ENCODE results near the gene DNAH11. TPM values are rescaled to one million over a fixed set of nuclear protein-coding genes. Genes with fewer than 3 reads are reported as not detected.
"Not testable (repeated sequence)": the region's sequence is repeated elsewhere in the genome, so short reads cannot be mapped to it uniquely, and the experiment has no call there.

The DNAH11 gene
- total and polyA plus RNA-seq, 2 of the 13 experiments (the other 11 are each of a cell fraction or from before 2014, with no cell fraction given), result not detected

GRCh38 chr7:21526448-21526847 is 16.4 kb upstream of the DNAH11 start:
- no peaks in the 10 kb centered on the region for H3K79me2 ChIP-seq (ENCODE audit: insufficient read depth, low read length)
- WGBS (ENCODE audit: low lambda C conversion rate), result 0% methylated on average over 1 of the region's 3 CpGs
- H3K4me1 ChIP-seq (ENCODE audit: insufficient read depth, low read length), result no peaks in the 10 kb centered on the region
- no peaks in the 10 kb centered on the region for H3K36me3 ChIP-seq (replicated peaks in 1 of 2; ENCODE audit: control insufficient read depth in 1 of 2, insufficient read depth in 2 of 2, low read length in 2 of 2)
- H2AFZ ChIP-seq (ENCODE audit: low read length), result no peak overlapping the region
- BruUV-seq (replicated peaks), result no TSS peak
- ChIA-PET POLR2A (no interaction called here), CTCF (ENCODE audit: low intra/inter-chr PET ratio, low total read pairs) (no interaction called here)
- no peaks in the 10 kb centered on the region for H3K27me3 ChIP-seq (ENCODE audit: control insufficient read depth in 1 of 2, insufficient read depth in 2 of 2, low read length in 2 of 2)
- H3K4me3 ChIP-seq (replicated peaks in 1 of 3; ENCODE audit: insufficient read depth in 1 of 3, low read depth in 2 of 3, low read length in 3 of 3), result no peak overlapping the region
- no peak overlapping the region for H3K9ac ChIP-seq (ENCODE audit: insufficient read depth, low read depth, low read length)
- TF ChIP-seq ZNF773 (CRISPR knock-in tag; IDR thresholded peaks at IDR 0.05; ENCODE audit: borderline replicate concordance) (no peak), ZNF567 (CRISPR knock-in tag; IDR thresholded peaks at IDR 0.05; ENCODE audit: borderline replicate concordance) (no peak), EEA1 (CRISPR knock-in tag; IDR thresholded peaks at IDR 0.05; ENCODE audit: borderline replicate concordance) (no peak), SP140L (CRISPR knock-in tag; IDR thresholded peaks at IDR 0.05; ENCODE audit: borderline replicate concordance) (no peak), FOXA1 (IDR thresholded peaks at IDR 0.05) (no peak), FOXA1 (CRISPR knock-in tag; IDR thresholded peaks at IDR 0.05) (no peak), ZC3H4 (CRISPR knock-in tag; IDR thresholded peaks at IDR 0.05; ENCODE audit: borderline replicate concordance) (no peak), MXD3 (CRISPR knock-in tag; IDR thresholded peaks at IDR 0.05) (no peak), ZNF383 (CRISPR knock-in tag; IDR thresholded peaks at IDR 0.05; ENCODE audit: borderline replicate concordance) (no peak)
- TF ChIP-seq, protein P1, sequence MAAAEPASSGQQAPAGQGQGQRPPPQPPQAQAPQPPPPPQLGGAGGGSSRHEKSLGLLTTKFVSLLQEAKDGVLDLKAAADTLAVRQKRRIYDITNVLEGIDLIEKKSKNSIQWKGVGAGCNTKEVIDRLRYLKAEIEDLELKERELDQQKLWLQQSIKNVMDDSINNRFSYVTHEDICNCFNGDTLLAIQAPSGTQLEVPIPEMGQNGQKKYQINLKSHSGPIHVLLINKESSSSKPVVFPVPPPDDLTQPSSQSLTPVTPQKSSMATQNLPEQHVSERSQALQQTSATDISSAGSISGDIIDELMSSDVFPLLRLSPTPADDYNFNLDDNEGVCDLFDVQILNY (CRISPR knock-in tag; conservative IDR thresholded peaks at IDR 0.05), result no peak
- no peak for ATAC-seq
- no peaks in the 10 kb centered on the region for H4K20me1 ChIP-seq (ENCODE audit: insufficient read depth, low read length)
- H3K4me2 ChIP-seq (ENCODE audit: low read depth, low read length), result no peak overlapping the region
- in situ Hi-C loops (cut with HindIII; ENCODE audit: extremely low pct_ligation_motif_present, low pct_unique_long_range_greater_than_20kb) (loop anchor here (25.0 kb wide), 1 partner anchor 236 kb away; no protein-coding TSS in a partner anchor), intact Hi-C loops (cut with micrococcal nuclease; ENCODE audit: unreplicated experiment) (no loop called here)
- H3K27ac ChIP-seq (ENCODE audit: extremely low read length, insufficient read depth, low read length), result no peak overlapping the region
- DNase-seq (ENCODE audit: low spot score), result no peak
- H3K9me3 ChIP-seq (ENCODE audit: low read length), result peaks cover 8% of the 10 kb centered on the region
- FAIRE-seq, result no peak

DNA sequence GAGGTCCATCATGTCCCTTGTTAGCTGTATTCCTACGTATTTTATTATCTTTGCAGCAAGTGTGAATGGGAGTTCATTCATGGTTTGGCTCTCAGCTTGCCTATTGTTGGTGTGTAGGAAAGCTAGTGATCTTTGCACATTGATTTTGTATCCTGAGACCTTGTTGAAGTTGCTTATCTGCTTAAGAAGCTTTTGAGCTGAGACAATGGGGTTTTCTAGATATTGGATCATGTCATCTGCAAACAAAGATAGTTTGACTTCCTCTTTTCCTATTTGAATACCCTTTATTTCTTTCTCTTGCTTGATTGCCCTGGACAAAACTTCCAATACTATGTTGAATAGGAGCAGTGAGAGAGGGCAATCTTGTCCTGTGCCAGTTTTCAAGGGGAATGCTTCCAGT is 10.4 kb upstream of the DNAH11 start:
- ATAC-seq; H4K20me1 ChIP-seq (ENCODE audit: insufficient read depth, low read length); CTCF ChIA-PET (ENCODE audit: low intra/inter-chr PET ratio, low total read pairs); H3K9ac ChIP-seq (ENCODE audit: insufficient read depth, low read depth, low read length); H3K4me1 ChIP-seq (ENCODE audit: insufficient read depth, low read length); H3K79me2 ChIP-seq (ENCODE audit: insufficient read depth, low read length); intact Hi-C loops (cut with micrococcal nuclease; ENCODE audit: unreplicated experiment); H3K4me2 ChIP-seq (ENCODE audit: low read depth, low read length); H3K27me3 ChIP-seq (ENCODE audit: control insufficient read depth in 1 of 2, insufficient read depth in 2 of 2, low read length in 2 of 2); H3K4me3 ChIP-seq (replicated peaks in 1 of 3; ENCODE audit: insufficient read depth in 1 of 3, low read depth in 2 of 3, low read length in 3 of 3); H3K9me3 ChIP-seq (ENCODE audit: low read length); POLR2A ChIA-PET; H3K27ac ChIP-seq (ENCODE audit: extremely low read length, insufficient read depth, low read length); DNase-seq (ENCODE audit: low spot score); FAIRE-seq; BruUV-seq (replicated peaks); H2AFZ ChIP-seq (ENCODE audit: low read length); H3K36me3 ChIP-seq (replicated peaks in 1 of 2; ENCODE audit: control insufficient read depth in 1 of 2, insufficient read depth in 2 of 2, low read length in 2 of 2): not testable (repeated sequence)
- WGBS (ENCODE audit: low lambda C conversion rate), result 8% methylated on average over 1 of the region's 1 CpG
- in situ Hi-C loops (cut with HindIII; ENCODE audit: extremely low pct_ligation_motif_present, low pct_unique_long_range_greater_than_20kb), result loop anchor here (25.0 kb wide), 1 partner anchor 230 kb away; no protein-coding TSS in a partner anchor

DNA sequence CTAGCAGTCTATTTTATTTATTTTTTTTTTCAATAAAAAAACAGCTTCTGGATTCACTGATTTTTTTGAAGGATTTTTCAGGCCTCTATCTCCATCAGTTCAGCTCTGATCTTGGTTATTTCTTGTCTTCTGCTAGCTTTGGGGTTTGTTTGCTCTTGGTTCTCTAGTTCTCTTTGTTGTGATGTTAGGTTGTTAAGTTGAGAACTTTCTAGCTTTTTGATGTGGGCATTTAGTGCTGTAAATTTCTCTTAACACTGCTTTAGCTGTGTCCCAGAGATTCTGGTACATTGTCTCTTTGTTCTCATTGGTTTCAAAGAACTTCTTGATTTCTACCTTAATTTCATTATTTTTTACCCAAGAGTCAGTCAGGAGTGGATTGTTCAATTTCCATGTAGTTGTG is 9.2 kb upstream of the DNAH11 start:
- ATAC-seq; intact Hi-C loops (cut with micrococcal nuclease; ENCODE audit: unreplicated experiment); POLR2A ChIA-PET; H3K9ac ChIP-seq (ENCODE audit: insufficient read depth, low read depth, low read length); H3K27me3 ChIP-seq (ENCODE audit: control insufficient read depth in 1 of 2, insufficient read depth in 2 of 2, low read length in 2 of 2); H4K20me1 ChIP-seq (ENCODE audit: insufficient read depth, low read length); DNase-seq (ENCODE audit: low spot score); CTCF ChIA-PET (ENCODE audit: low intra/inter-chr PET ratio, low total read pairs); H3K4me3 ChIP-seq (replicated peaks in 1 of 3; ENCODE audit: insufficient read depth in 1 of 3, low read depth in 2 of 3, low read length in 3 of 3); H3K36me3 ChIP-seq (replicated peaks in 1 of 2; ENCODE audit: control insufficient read depth in 1 of 2, insufficient read depth in 2 of 2, low read length in 2 of 2); H3K4me1 ChIP-seq (ENCODE audit: insufficient read depth, low read length); BruUV-seq (replicated peaks); H3K79me2 ChIP-seq (ENCODE audit: insufficient read depth, low read length); FAIRE-seq; H3K4me2 ChIP-seq (ENCODE audit: low read depth, low read length); H2AFZ ChIP-seq (ENCODE audit: low read length); H3K9me3 ChIP-seq (ENCODE audit: low read length); H3K27ac ChIP-seq (ENCODE audit: extremely low read length, insufficient read depth, low read length): not testable (repeated sequence)
- in situ Hi-C loops (cut with HindIII; ENCODE audit: extremely low pct_ligation_motif_present, low pct_unique_long_range_greater_than_20kb), result loop anchor here (25.0 kb wide), 1 partner anchor 229 kb away; no protein-coding TSS in a partner anchor

Data from HepG2 (cell line).